ENCODE data around the gene PSMA1.

DNA sequence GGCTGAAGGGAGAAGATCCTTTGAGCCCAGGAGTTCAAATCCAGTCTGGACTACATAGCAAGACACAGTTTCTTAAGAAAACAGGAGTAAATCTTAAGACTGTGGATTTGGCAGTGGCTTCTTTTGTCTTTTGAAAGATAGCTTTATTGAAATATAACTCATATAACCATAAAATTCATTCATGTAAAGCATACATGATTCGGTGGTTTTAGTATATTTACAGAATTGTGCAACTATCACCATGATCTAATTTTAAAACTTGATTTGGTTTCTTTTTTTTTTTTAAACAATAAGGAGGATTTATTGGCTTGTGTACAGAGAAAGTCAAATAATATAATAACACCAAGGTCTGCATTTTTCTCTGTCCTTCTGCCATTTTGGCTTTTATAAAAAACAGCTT lies 23.1 kb upstream of the PSMA1 start:
- TF ChIP-seq CTCF (conservative IDR thresholded peaks at IDR 0.05) (no peak), ZFX (IDR thresholded peaks at IDR 0.05) (no peak)

Data from C4-2B (cell line).